HG03432 (cell line): ENCODE measurements around the gene TAS2R14.

Experiments used
- ATAC-seq: cut with Tn5 transposase; IDR thresholded peaks from one replicate; pipeline ENCODE4 v1.9.1; 2021; ENCODE audit warnings: mild to moderate bottlenecking, moderate library complexity; ENCODE audit not compliant: unreplicated experiment

TAS2R14 gene

DNA sequence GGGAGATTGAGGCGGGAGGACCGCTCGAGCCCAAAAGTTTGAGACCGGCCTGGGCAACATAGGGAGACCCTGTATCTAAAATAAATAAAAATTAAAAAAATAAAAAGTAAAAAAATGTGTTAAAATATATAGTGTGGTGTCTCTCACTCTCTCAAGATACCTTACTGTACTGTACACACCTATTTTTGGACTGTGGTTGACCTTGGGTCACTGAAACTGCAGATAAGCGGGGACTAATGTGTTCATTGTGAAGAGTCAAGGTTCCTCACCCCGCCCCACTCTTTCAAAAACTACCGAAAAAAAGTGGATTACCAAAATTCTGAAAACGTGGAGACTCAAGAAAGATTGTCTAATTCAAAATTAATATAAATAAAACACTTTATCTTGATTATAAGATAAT, 28.7 kb downstream of the TAS2R14 start:
- no peak for ATAC-seq

DNA sequence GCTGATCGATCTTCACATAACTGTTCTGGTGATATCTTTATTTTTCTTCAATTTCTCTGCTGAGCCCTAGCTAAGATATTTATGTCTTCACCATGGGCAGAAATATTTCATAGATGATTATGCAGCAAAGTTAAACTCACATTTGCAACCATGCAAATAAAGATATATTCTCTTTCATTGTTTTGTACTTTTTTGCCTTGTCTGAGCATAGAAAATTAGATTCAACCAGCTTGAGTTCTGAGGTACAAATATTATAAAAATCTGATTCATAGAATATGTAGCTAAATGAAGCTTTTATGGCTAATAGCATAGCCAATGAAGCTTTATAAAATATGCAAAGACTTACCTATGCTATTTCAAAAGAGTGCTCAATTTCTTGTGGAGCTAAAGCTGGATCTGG, 29.6 kb downstream of the TAS2R14 start, which contains the start of gene TAS2R13:
TSS of gene TAS2R13 (minus strand) at position 101 of the 400 bp plus-strand sequence. CDS start 264 bp downstream, outside the sequence.
- no peak for ATAC-seq

DNA sequence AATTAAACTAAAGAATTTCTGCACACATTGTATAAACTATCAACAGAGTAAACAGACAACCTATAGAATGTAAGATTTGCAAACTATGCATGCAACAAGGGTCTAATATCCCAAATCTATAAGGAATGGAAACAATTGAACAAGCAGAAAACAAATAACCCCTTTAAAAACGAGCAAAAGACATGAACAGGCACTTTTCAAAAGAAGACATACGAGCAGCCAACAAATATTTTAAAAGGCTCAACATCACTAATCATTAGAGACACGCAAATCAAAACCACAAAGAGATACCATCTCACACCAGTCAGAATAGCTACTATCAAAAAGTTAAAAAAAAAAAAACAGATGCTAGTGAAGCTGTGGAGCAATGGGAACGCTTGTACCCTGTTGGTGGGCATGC, 34.4 kb downstream of the TAS2R14 start:
- ATAC-seq, result no peak

DNA sequence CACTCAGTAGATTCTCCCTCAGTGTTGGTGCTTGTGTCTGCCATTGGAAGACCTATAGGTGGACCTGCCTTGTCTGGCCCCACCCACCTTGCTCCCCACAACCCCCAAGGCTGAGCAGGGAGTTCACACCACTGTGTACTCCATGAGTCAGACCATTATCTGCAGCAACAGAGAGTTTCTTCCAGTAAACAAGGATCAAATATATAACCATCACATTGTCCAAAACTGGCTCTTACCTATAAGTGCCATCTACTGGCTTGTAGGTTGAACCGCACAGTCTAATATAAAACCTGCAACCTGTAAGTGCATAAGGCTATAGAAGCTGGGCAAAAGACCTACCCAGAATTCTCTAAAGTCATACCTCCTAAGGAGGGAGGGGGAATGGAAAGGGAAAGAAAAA, 37.6 kb downstream of the TAS2R14 start:
- no peak for ATAC-seq

DNA sequence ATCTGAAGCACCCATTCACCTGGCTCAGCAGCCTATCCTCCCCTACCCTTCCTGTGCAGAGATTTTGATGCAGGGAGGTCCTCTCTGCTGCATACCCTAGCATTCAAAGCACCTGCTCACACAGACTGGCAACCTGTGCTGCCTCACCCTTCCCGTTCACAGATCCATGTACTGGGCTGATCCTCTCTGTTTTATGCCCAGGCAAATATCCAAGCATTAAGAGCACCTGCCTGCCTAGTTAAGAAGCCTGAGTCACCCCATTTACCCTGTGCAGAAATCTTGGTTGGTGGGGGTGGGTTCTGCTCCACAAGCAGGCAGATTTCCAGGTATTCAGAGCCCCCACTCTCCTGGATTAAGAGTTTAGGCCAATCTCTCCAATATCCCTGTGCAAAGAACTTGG, 38.1 kb downstream of the TAS2R14 start:
- ATAC-seq, result no peak

DNA sequence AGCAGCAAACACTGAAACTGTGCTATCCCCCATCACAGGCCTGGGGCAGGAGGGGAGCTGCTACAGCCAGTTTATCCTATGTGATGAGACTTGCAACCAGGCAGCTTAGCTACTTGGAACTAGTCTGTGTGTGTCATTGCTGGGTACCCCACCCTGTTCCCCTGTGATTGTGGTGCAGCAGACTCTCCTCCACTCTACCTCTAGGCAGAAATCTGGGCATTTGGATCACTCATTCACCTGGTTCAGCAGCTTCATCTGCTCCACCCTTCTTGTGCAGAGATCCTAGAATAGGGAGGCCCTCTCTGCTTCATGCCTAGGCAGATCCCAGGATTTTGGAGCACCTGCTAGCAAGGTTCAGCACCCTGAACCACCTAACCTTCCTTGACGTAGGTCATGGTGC, 38.5 kb downstream of the TAS2R14 start:
- ATAC-seq, result no peak

DNA sequence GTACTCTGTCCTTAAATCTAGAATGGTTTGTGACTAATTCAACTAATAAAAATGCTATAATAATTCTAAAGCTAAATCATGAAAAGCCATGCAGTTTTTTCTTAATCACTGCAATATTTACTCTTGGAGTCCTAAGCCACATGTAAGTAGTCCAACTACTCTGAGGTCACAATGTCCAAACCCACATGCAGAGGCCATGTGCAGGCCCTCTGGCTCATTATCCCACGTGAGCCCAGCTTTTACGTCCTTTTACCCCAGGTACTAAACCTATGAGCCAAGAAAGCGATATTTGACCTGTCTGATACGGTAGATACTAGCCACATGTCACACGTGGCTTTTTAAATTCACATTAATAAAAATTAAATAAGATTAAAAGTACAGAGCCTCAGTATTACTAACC, 42.2 kb downstream of the TAS2R14 start:
- ATAC-seq, result no peak

DNA sequence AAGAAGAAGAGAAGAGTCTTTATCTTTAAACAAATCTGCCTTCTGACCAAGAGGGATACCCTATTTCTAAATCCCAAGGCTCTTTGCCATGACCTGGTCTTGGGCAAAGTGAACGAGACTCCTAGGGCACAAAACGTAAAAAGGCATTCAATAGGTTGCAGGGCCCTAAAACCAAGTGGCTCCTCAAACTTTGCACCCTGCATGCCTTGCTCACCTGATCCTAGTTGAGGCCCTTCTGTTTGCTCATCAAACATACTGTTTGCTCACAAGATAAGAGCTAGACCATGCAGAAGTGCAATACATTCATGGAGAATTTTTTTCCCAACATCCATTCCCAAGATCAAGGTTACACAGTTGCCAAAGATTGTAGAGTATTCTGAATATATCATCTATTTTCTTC, 47.1 kb downstream of the TAS2R14 start:
- no peak for ATAC-seq

DNA sequence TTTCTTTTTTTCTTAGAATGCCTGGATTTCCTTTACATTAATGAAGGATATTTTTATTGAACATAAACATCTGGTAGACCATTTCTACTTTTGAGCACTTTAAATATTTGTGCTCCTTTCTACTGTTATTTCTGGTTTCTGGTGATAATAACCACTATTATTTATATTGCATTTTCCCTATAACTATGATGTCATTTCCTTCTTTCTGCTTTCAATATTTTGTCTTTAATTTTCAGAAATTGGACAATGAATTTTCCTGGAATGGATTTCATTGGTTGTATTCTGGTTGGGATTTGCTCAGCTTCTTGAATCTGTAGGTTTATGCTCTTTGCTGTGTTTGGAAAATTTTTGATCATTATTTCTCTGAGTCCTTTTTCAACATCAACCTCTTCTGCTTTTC, 49.8 kb downstream of the TAS2R14 start:
- ATAC-seq, result no peak
